Lower leg skin (tissue), 3 donors: ENCODE data around the gene MRPS25.

Experiments
- POLR2A ChIP-seq, 2 donors: fragments of 450-650 bp; IDR thresholded peaks; one replicate each; pipeline ENCODE4 v1.6.1; 2016 to 2017; ENCODE audit warnings: antibody characterized with exemption in 2 of 2, mild to moderate bottlenecking in 1 of 2, moderate library complexity in 1 of 2
- TF ChIP-seq, protein P1 (sequence below), 3 donors: fragments of 450-650 bp; IDR thresholded peaks; one replicate each; pipeline ENCODE4 v1.5.1; 2016; ENCODE audit warnings: antibody characterized with exemption in 3 of 3, mild to moderate bottlenecking in 3 of 3, moderate library complexity in 2 of 3

DNA sequence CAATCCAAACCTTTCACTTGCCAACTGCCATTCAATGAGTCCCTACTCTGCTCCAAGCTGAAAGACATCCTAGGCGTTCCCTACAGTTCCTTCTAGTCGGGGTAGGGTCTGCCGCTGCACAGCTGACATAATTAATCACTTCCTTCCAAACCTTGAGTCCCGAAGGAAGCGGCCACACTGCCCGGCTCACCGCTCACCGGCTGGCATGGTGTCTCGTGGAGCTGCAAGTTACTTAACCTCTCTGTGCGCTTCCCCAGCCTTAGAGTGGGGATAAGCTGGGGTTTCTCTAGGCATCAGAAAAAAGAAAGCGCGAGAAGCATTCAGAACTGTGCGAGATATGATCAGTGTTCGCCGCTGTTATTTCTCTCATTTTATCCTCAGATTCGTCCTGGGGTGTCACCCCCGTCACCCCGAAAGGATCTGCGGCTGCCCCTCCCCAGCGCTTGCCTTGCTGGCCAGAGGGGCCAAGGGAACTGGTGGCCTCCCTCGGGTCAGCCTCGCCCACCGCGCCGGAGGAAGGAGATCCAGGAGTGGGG is 748 bp downstream of the MRPS25 start:
- no peak for TF ChIP-seq POLR2A (IDR thresholded peaks at IDR 0.05)
- TF ChIP-seq, protein P1, sequence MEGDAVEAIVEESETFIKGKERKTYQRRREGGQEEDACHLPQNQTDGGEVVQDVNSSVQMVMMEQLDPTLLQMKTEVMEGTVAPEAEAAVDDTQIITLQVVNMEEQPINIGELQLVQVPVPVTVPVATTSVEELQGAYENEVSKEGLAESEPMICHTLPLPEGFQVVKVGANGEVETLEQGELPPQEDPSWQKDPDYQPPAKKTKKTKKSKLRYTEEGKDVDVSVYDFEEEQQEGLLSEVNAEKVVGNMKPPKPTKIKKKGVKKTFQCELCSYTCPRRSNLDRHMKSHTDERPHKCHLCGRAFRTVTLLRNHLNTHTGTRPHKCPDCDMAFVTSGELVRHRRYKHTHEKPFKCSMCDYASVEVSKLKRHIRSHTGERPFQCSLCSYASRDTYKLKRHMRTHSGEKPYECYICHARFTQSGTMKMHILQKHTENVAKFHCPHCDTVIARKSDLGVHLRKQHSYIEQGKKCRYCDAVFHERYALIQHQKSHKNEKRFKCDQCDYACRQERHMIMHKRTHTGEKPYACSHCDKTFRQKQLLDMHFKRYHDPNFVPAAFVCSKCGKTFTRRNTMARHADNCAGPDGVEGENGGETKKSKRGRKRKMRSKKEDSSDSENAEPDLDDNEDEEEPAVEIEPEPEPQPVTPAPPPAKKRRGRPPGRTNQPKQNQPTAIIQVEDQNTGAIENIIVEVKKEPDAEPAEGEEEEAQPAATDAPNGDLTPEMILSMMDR (IDR thresholded peaks at IDR 0.05): no peak
